ENCODE data around the gene PTPRN2. TPM values are rescaled to one million over a fixed set of nuclear protein-coding genes. Genes with fewer than 3 reads are reported as not detected.
A peak's percentile ranks its signal among the peaks of the same experiment; 100 is the strongest.

PTPRN2 gene
- total and polyA plus RNA-seq, 2 of the 13 experiments (the other 11 are each of a cell fraction or from before 2014, with no cell fraction given): 2.5 to 24.2 TPM

DNA sequence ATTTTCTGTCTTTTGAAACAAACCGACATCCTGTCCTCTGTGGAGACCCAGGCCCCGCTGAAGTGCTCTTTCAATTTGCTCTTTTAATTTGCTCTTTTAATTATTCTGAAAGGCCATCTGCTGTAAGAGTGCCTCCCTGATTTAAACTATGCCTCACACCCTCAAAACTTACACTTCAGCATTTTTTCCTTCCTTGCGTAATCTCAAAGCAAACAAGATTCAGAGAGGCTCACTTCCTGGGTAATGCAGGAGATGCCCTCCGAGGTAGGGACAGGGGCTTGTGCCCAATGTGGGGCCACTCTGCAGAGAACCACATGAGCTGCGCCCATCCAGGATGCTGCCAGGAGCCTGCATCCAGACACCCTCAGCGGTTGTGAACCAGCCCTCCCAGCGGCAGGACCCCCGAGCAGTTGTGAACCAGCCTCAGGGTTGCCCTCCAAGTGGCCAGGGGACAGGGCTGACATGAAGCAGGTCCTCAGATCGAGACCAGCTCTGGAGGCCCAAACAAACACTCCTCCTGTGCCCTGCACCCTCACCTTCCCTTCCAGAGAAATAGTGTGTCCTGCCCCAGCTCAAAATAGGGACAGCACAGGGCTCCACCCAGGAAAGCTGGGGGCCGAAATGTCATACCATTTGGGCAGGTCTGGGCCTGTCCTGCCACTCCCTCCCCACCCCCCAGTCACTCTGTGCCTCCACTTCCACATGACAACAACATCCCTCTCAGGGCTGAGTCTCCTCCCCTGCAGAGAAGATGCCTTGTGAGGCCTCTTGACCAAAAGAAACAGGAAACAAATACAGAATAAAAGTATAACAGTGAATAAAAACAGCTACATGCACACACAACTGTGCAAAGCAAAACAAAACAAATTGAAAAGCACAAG is 190.4 kb downstream of the PTPRN2 start (continued):
- 0 out of 2 replicates have a peak, but pooled peaks have one; percentile 37 for TF ChIP-seq ZBTB7B (CRISPR knock-in tag; IDR thresholded peaks at IDR 0.05)
- no peak for TF ChIP-seq ZFYVE20 (CRISPR knock-in tag; IDR thresholded peaks at IDR 0.05; ENCODE audit: borderline replicate concordance, low read depth)
- TF ChIP-seq ZNF451 (CRISPR knock-in tag; IDR thresholded peaks at IDR 0.05): no peak
- TF ChIP-seq CEBPB (IDR thresholded peaks at IDR 0.05; ENCODE audit: borderline replicate concordance, low read depth, low read length): peak; percentile 92
- no peak for TF ChIP-seq IKZF4 (CRISPR knock-in tag; IDR thresholded peaks at IDR 0.05; ENCODE audit: borderline replicate concordance, low read depth, not compliant biosample characterization)
- TF ChIP-seq PHF5A (CRISPR knock-in tag; IDR thresholded peaks at IDR 0.05; ENCODE audit: low read depth, unreplicated experiment): no peak
- 0 out of 2 replicates have a peak, but pooled peaks have one; percentile 44 for TF ChIP-seq HIC2 (CRISPR knock-in tag; IDR thresholded peaks at IDR 0.05; ENCODE audit: low read depth)
- no peak for TF ChIP-seq SETDB1 (CRISPR knock-in tag; IDR thresholded peaks at IDR 0.05; ENCODE audit: borderline replicate concordance)
- TF ChIP-seq PITX1 (CRISPR knock-in tag; IDR thresholded peaks at IDR 0.05): no peak
- peak; percentile 51; the same call in 1 of the 2 replicates for TF ChIP-seq ARID5B (CRISPR knock-in tag; IDR thresholded peaks at IDR 0.05)
- TF ChIP-seq KLF16 (CRISPR knock-in tag; IDR thresholded peaks at IDR 0.05): no peak
- TF ChIP-seq, protein P1, sequence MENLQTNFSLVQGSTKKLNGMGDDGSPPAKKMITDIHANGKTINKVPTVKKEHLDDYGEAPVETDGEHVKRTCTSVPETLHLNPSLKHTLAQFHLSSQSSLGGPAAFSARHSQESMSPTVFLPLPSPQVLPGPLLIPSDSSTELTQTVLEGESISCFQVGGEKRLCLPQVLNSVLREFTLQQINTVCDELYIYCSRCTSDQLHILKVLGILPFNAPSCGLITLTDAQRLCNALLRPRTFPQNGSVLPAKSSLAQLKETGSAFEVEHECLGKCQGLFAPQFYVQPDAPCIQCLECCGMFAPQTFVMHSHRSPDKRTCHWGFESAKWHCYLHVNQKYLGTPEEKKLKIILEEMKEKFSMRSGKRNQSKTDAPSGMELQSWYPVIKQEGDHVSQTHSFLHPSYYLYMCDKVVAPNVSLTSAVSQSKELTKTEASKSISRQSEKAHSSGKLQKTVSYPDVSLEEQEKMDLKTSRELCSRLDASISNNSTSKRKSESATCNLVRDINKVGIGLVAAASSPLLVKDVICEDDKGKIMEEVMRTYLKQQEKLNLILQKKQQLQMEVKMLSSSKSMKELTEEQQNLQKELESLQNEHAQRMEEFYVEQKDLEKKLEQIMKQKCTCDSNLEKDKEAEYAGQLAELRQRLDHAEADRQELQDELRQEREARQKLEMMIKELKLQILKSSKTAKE (CRISPR knock-in tag; IDR thresholded peaks at IDR 0.05; ENCODE audit: borderline replicate concordance): no peak
- no peak for TF ChIP-seq ZNF672 (CRISPR knock-in tag; IDR thresholded peaks at IDR 0.05)
- TF ChIP-seq ZNF354B (CRISPR knock-in tag; IDR thresholded peaks at IDR 0.05): no peak
- peak; percentile 78 for TF ChIP-seq ELF1 (CRISPR knock-in tag; IDR thresholded peaks at IDR 0.05)
- TF ChIP-seq FOXA1 (IDR thresholded peaks at IDR 0.05): no peak
- peak; percentile 79 for TF ChIP-seq FOXA1 (CRISPR knock-in tag; IDR thresholded peaks at IDR 0.05)
- no peak for TF ChIP-seq ZNF225 (CRISPR knock-in tag; IDR thresholded peaks at IDR 0.05)
